IMR-90 (cell line): Measurements from ENCODE around the gene RUNDC3A. TPM values are rescaled to one million over a fixed set of nuclear protein-coding genes. Genes with fewer than 3 reads are reported as not detected.

Source experiments
- ATAC-seq: fragments of 200-7000 bp; cut with Tn5 transposase; 2 replicates; pipeline ENCODE4 v1.9.1; 2020; ENCODE audit warnings: low read depth, mild to moderate bottlenecking, moderate library complexity
- BruUV-seq: library from RNA; stranded (reverse); fragments of 400-500 nt; replicated peaks from 2 replicates; lab custom pipeline; 2021; lab: Mats Ljungman, UMichigan
- CTCF ChIA-PET: fragments of 300-600 bp; formaldehyde crosslinking; extraction: SDS; loops from one replicate; lab custom pipeline; 2021; ENCODE audit warnings: antibody characterized with exemption; lab: Yijun Ruan, JAX
- POLR2A ChIA-PET: fragments of 300-600 bp; sonication (Branson Sonifier 250); formaldehyde crosslinking; loops from one replicate; lab custom pipeline; 2022; ENCODE audit warnings: antibody characterized with exemption; ENCODE audit not compliant: unreplicated experiment; lab: Charles Lee
- DNase-seq: peaks from one replicate; pipeline ENCODE4 v3.0.0; 2013
- H2AFZ ChIP-seq: replicated peaks from 2 replicates; pipeline ENCODE3; 2013; ENCODE audit warnings: low read length, mild to moderate bottlenecking; ENCODE audit not compliant: poor library complexity
- H2AK5ac ChIP-seq: 2 replicates; pipeline ENCODE4 v1.6.1; 2013; ENCODE audit warnings: low read depth, low read length, inconsistent platforms
- H2AK9ac ChIP-seq: replicated peaks from 2 replicates; pipeline ENCODE3; 2013; ENCODE audit warnings: mild to moderate bottlenecking, low read depth, low read length, moderate library complexity; ENCODE audit not compliant: poor library complexity
- H2BK120ac ChIP-seq: 2 replicates; pipeline ENCODE4 v1.6.1; 2013; ENCODE audit warnings: low read depth, low read length, inconsistent platforms
- H2BK15ac ChIP-seq: 3 replicates; pipeline ENCODE4 v1.6.1; 2013; ENCODE audit warnings: low read depth, low read length, inconsistent platforms
- H2BK20ac ChIP-seq: 2 replicates; pipeline ENCODE4 v1.6.1; 2013; ENCODE audit warnings: low read depth, mild to moderate bottlenecking, inconsistent platforms, low read length, moderate library complexity
- H2BK5ac ChIP-seq: 2 replicates; pipeline ENCODE4 v1.6.1; 2013; ENCODE audit warnings: mild to moderate bottlenecking, low read depth, low read length, inconsistent platforms; ENCODE audit not compliant: poor library complexity, severe bottlenecking
- H3K14ac ChIP-seq: replicated peaks from 2 replicates; pipeline ENCODE4 v1.6.1; 2013; ENCODE audit warnings: low read depth, low read length, inconsistent platforms
- H3K18ac ChIP-seq: 2 replicates; pipeline ENCODE4 v1.6.1; 2013; ENCODE audit warnings: low read depth, low read length, control low read depth
- H3K23ac ChIP-seq: 2 replicates; pipeline ENCODE4 v1.6.1; 2013; ENCODE audit warnings: low read depth, low read length, inconsistent platforms
- H3K27ac ChIP-seq: 2 replicates; pipeline ENCODE4 v1.5.1; 2013; ENCODE audit warnings: mild to moderate bottlenecking, control low read depth, low read length; ENCODE audit not compliant: insufficient read depth
- H3K27me3 ChIP-seq: 2 replicates; pipeline ENCODE4 v1.6.1; 2013; ENCODE audit warnings: low read length; ENCODE audit not compliant: control insufficient read depth, insufficient read depth
- H3K36me3 ChIP-seq: 2 replicates; pipeline ENCODE4 v1.6.1; 2013; ENCODE audit warnings: low read length, mixed read lengths; ENCODE audit not compliant: control insufficient read depth, insufficient read depth
- H3K4ac ChIP-seq: 2 replicates; pipeline ENCODE4 v1.6.1; 2013; ENCODE audit warnings: low read depth, low read length, inconsistent platforms
- H3K4me1 ChIP-seq: 2 replicates; pipeline ENCODE4 v1.6.1; 2013; ENCODE audit warnings: low read length, mixed read lengths; ENCODE audit not compliant: control insufficient read depth, insufficient read depth
- H3K4me2 ChIP-seq: 2 replicates; pipeline ENCODE4 v1.6.1; 2013; ENCODE audit warnings: low read depth, mild to moderate bottlenecking, control low read depth, low read length, moderate library complexity
- H3K4me3 ChIP-seq: 2 replicates; pipeline ENCODE4 v1.5.1; 2013; ENCODE audit warnings: low read depth, mild to moderate bottlenecking, control low read depth, low read length, moderate library complexity; ENCODE audit not compliant: insufficient read depth
- H3K56ac ChIP-seq: 2 replicates; pipeline ENCODE4 v1.6.1; 2013; ENCODE audit warnings: low read length, inconsistent platforms; ENCODE audit not compliant: insufficient read depth; ENCODE audit errors: extremely low read depth
- H3K79me1 ChIP-seq, 2 experiments: 2 replicates each; pipeline ENCODE4 v1.6.1; 2013; ENCODE audit warnings: low read length in 2 of 2, inconsistent platforms in 1 of 2, low read depth in 1 of 2
- H3K9ac ChIP-seq: 2 replicates; pipeline ENCODE4 v1.6.1; 2013; ENCODE audit warnings: low read depth, low read length, control low read depth
- H3K9me1 ChIP-seq: 2 replicates; pipeline ENCODE4 v1.6.1; 2013; ENCODE audit warnings: low read length, inconsistent platforms; ENCODE audit not compliant: insufficient read depth
- H3K9me3 ChIP-seq: 2 replicates; pipeline ENCODE4 v1.6.1; 2013; ENCODE audit warnings: low read length; ENCODE audit not compliant: control insufficient read depth, insufficient read depth
- H4K20me1 ChIP-seq: 2 replicates; pipeline ENCODE4 v1.6.1; 2013; ENCODE audit warnings: low read length, inconsistent platforms; ENCODE audit not compliant: insufficient read depth
- H4K5ac ChIP-seq: 2 replicates; pipeline ENCODE4 v1.6.1; 2013; ENCODE audit warnings: mild to moderate bottlenecking, low read depth, low read length, control low read depth
- H4K8ac ChIP-seq, 2 experiments: 2 replicates each; pipeline ENCODE4 v1.6.1; 2013; ENCODE audit warnings: low read depth in 2 of 2, low read length in 2 of 2, control low read depth in 1 of 2, inconsistent platforms in 1 of 2
- H4K91ac ChIP-seq: 2 replicates; pipeline ENCODE4 v1.6.1; 2013; ENCODE audit warnings: low read depth, low read length, inconsistent platforms; ENCODE audit not compliant: insufficient read depth
- BHLHE40 ChIP-seq: fragments of 150-350 bp; IDR thresholded peaks from 2 replicates; pipeline ENCODE4 v1.6.1; 2016; ENCODE audit warnings: mild to moderate bottlenecking, low read depth, low read length
- CEBPB ChIP-seq: IDR thresholded peaks from 2 replicates; pipeline ENCODE4 v1.6.1; 2012; ENCODE audit warnings: low read depth, low read length, improper control_type of control experiment
- CHD1 ChIP-seq: IDR thresholded peaks from 2 replicates; pipeline ENCODE4 v1.6.1; 2012; ENCODE audit warnings: low read depth, low read length, improper control_type of control experiment
- ELK1 ChIP-seq: fragments of 150-350 bp; IDR thresholded peaks from 2 replicates; pipeline ENCODE4 v1.6.1; 2016; ENCODE audit warnings: low read depth, mild to moderate bottlenecking, low read length, moderate library complexity, borderline replicate concordance
- FOS ChIP-seq: fragments of 150-350 bp; IDR thresholded peaks from 2 replicates; pipeline ENCODE4 v1.6.1; 2016; ENCODE audit warnings: low read depth, low read length
- MAFK ChIP-seq: IDR thresholded peaks from 2 replicates; pipeline ENCODE4 v1.6.1; 2012; ENCODE audit warnings: low read depth, low read length, improper control_type of control experiment
- MAZ ChIP-seq: IDR thresholded peaks from 2 replicates; pipeline ENCODE4 v1.6.1; 2012; ENCODE audit warnings: low read depth, mild to moderate bottlenecking, low read length, improper control_type of control experiment, moderate library complexity, borderline replicate concordance
- MXI1 ChIP-seq: IDR thresholded peaks from 2 replicates; pipeline ENCODE4 v1.6.1; 2012; ENCODE audit warnings: low read depth, mild to moderate bottlenecking, low read length, moderate library complexity, borderline replicate concordance
- NFE2L2 ChIP-seq: fragments of 150-350 bp; IDR thresholded peaks from 2 replicates; pipeline ENCODE4 v1.6.1; 2016; ENCODE audit warnings: low read depth, mild to moderate bottlenecking, low read length
- POLR2A ChIP-seq: IDR thresholded peaks from 2 replicates; pipeline ENCODE4 v1.6.1; 2012; ENCODE audit warnings: mild to moderate bottlenecking, low read depth, low read length
- RAD21 ChIP-seq: IDR thresholded peaks from 2 replicates; pipeline ENCODE4 v1.6.1; 2012; ENCODE audit warnings: low read length, improper control_type of control experiment
- RCOR1 ChIP-seq: IDR thresholded peaks from 2 replicates; pipeline ENCODE4 v1.6.1; 2012; ENCODE audit warnings: mild to moderate bottlenecking, low read length, improper control_type of control experiment; ENCODE audit not compliant: insufficient replicate concordance
- RFX5 ChIP-seq: IDR thresholded peaks from 2 replicates; pipeline ENCODE4 v1.8.0; 2012; ENCODE audit warnings: low read depth, mild to moderate bottlenecking, low read length, moderate library complexity
- SMC3 ChIP-seq: fragments of 150-350 bp; IDR thresholded peaks from 2 replicates; pipeline ENCODE4 v1.6.1; 2016; ENCODE audit warnings: low read depth, mild to moderate bottlenecking, antibody characterized with exemption, low read length, moderate library complexity
- WGBS, 2 experiments: methylation state at CpG; one replicate each; pipeline versions ENCODE4 v1.1.5 to v1.1.7; 2013; ENCODE audit warnings: missing lambda C conversion rate in 2 of 2; ENCODE audit not compliant: insufficient read length in 1 of 2; ENCODE audit errors: extremely low coverage in 2 of 2; 5-methylcytosine and 5-hydroxymethylcytosine counted together
- dilution Hi-C: fragments of 300-500 bp; cut with HindIII; formaldehyde crosslinking; loops from one replicate; pipeline ENCODE4 v1.14.3; 2018; ENCODE audit warnings: low sequenced_read_pairs; ENCODE audit not compliant: unreplicated experiment
- in situ Hi-C: fragments of 300-500 bp; cut with MboI; formaldehyde crosslinking; loops from 3 replicates; pipeline ENCODE4 v1.14.3; 2019; ENCODE audit warnings: low sequenced_read_pairs, inconsistent platforms, mixed read lengths
- intact Hi-C: fragments of 100-400 bp; cut with micrococcal nuclease; formaldehyde crosslinking; loops from 2 replicates; pipeline ENCODE4 v1.10.0; 2022
- polyA plus RNA-seq, 3 experiments: library from polyadenylated mRNA; depleted of rRNA; stranded (reverse); fragments of >200 nt; gene quantifications; 2 replicates each; pipeline ENCODE4 v1.2.3, GENCODE V29; 2012; ENCODE audit warnings: low replicate concordance in 1 of 3
- total RNA-seq: library from RNA; depleted of rRNA; stranded (reverse); fragments of >200 nt; gene quantifications from 2 replicates; pipeline ENCODE4 v1.2.3, GENCODE V29; 2012
- TF ChIP-seq, protein P1 (sequence below): conservative IDR thresholded peaks from 2 replicates; pipeline ENCODE4 v1.5.1; 2012; ENCODE audit warnings: mild to moderate bottlenecking, low read depth, low read length, improper control_type of control experiment
- TF ChIP-seq, protein P2 (sequence below): fragments of 150-350 bp; IDR thresholded peaks from 2 replicates; pipeline ENCODE4 v1.6.1; 2017; ENCODE audit warnings: mild to moderate bottlenecking, antibody characterized with exemption, low read length, low read depth

RUNDC3A gene
- total and polyA plus RNA-seq, 2 of the 4 experiments (the other 2 are of a cell fraction) = under 0.01 to 0.34 TPM

DNA sequence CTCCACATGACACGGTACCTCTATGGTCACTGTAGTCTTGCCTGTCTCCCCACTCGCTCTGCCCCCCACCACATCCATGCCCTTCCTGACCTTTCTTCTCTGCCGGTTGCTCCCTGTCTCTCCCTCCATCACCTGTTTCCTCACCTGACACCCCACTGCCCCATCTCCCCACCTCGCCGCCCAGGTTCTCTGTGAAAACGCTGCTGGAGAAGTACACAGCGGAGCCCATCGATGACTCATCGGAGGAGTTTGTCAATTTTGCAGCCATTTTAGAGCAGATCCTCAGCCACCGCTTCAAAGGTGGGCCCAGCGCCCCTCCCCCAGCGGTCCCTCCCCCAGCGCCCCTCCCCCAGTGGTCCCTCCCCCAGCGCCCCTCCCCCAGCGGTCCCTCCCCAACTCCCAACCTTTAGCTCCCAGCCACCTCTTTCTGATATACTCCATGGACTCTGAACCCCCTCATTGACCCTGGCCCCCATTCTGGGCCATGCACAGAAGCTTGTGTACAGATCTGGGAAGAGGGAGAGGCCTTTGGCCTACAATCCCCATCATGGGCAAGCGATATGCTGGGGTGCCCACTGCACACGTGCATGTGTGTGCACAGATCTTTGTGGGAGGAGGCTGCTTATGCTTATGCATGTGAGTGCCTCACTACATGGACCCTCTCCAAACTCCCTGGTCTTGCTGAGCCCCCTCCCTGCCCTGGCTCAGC is 4.1 kb downstream of the RUNDC3A start:
- no peaks in the 10 kb centered on the region for H3K36me3 ChIP-seq
- H3K27ac ChIP-seq = no peak overlapping the region
- peaks cover 72% of the 10 kb centered on the region for H3K27me3 ChIP-seq
- H3K4me3 ChIP-seq = no peak overlapping the region
- ATAC-seq = no peak
- no peak overlapping the region for H2BK5ac ChIP-seq
- in situ Hi-C loops = no loop called here
- no peak overlapping the region for H2AFZ ChIP-seq
- H4K20me1 ChIP-seq = peaks cover 4% of the 10 kb centered on the region; the same call in 1 of the 2 replicates
- H2BK120ac ChIP-seq = no peak overlapping the region
- no peak overlapping the region for H2AK9ac ChIP-seq
- intact Hi-C loops = no loop called here
- H3K4me2 ChIP-seq = no peak overlapping the region
- H3K4ac ChIP-seq = no peak overlapping the region
- H2BK15ac ChIP-seq = no peak overlapping the region
- H3K14ac ChIP-seq = no peak overlapping the region
- H3K9me3 ChIP-seq = peaks cover 5% of the 10 kb centered on the region
- ChIA-PET CTCF (no interaction called here), POLR2A (no interaction called here)
- H3K9ac ChIP-seq = no peak overlapping the region
- H3K4me1 ChIP-seq = peaks cover 8% of the 10 kb centered on the region; the same call in 1 of the 2 replicates
- no TSS peak for BruUV-seq
- H4K91ac ChIP-seq = no peak overlapping the region
- no peak overlapping the region for H4K5ac ChIP-seq
- H2AK5ac ChIP-seq = no peak overlapping the region
- H3K23ac ChIP-seq = no peak overlapping the region
- no peak overlapping the region for H3K18ac ChIP-seq
- dilution Hi-C loops = no loop called here
- TF ChIP-seq, protein P1, sequence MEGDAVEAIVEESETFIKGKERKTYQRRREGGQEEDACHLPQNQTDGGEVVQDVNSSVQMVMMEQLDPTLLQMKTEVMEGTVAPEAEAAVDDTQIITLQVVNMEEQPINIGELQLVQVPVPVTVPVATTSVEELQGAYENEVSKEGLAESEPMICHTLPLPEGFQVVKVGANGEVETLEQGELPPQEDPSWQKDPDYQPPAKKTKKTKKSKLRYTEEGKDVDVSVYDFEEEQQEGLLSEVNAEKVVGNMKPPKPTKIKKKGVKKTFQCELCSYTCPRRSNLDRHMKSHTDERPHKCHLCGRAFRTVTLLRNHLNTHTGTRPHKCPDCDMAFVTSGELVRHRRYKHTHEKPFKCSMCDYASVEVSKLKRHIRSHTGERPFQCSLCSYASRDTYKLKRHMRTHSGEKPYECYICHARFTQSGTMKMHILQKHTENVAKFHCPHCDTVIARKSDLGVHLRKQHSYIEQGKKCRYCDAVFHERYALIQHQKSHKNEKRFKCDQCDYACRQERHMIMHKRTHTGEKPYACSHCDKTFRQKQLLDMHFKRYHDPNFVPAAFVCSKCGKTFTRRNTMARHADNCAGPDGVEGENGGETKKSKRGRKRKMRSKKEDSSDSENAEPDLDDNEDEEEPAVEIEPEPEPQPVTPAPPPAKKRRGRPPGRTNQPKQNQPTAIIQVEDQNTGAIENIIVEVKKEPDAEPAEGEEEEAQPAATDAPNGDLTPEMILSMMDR = no peak
- TF ChIP-seq SMC3 (no peak), BHLHE40 (no peak), FOS (no peak), ELK1 (no peak), MXI1 (no peak), RCOR1 (no peak), CEBPB (no peak), RFX5 (no peak), POLR2A (no peak), NFE2L2 (no peak), RAD21 (no peak), MAFK (no peak), MAZ (no peak), CHD1 (no peak)
- TF ChIP-seq, protein P2, sequence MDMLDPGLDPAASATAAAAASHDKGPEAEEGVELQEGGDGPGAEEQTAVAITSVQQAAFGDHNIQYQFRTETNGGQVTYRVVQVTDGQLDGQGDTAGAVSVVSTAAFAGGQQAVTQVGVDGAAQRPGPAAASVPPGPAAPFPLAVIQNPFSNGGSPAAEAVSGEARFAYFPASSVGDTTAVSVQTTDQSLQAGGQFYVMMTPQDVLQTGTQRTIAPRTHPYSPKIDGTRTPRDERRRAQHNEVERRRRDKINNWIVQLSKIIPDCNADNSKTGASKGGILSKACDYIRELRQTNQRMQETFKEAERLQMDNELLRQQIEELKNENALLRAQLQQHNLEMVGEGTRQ = no peak
- no peak for DNase-seq
- WGBS, 2 experiments = 53% methylated on average over 3 of the region's 17 CpGs; no CpG with 5 or more reads in 1 of the 2 experiments
- H2BK20ac ChIP-seq = no peak overlapping the region
- H3K56ac ChIP-seq = no peak overlapping the region
- H3K9me1 ChIP-seq = no peaks in the 10 kb centered on the region; the same call in 1 of the 2 replicates
- H4K8ac ChIP-seq = no peak overlapping the region
- H3K79me1 ChIP-seq = no peaks in the 10 kb centered on the region
